GM21367 (cell line): Measurements from ENCODE around the gene DNAL4.
"Not testable (repeated sequence)": the region's sequence is repeated elsewhere in the genome, so short reads cannot be mapped to it uniquely, and the experiment has no call there.

Experiments
- ATAC-seq: cut with Tn5 transposase; IDR thresholded peaks from one replicate; pipeline ENCODE4 v1.9.1; 2021; ENCODE audit not compliant: unreplicated experiment

DNAL4 gene

DNA sequence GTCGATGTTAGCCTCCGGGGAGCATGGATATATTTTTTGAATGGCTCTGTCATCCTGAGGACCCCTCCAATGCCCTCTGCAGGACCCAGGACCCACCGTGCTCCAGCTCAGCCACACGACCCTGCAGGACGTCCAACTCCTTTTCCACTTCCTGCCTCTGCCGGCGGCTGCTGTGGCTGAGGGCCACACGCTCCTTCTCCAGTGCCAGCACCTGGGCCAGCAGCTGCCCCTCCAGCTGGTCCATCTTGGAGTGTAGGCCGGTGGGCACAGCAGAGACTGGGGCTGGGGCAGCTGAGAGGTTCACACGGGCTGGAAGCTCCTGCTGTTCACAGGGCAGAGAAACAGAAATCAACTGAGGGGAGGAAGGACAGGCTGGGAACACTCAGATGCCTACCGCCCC is 34.2 kb upstream of the DNAL4 start:
- no peak for ATAC-seq

DNA sequence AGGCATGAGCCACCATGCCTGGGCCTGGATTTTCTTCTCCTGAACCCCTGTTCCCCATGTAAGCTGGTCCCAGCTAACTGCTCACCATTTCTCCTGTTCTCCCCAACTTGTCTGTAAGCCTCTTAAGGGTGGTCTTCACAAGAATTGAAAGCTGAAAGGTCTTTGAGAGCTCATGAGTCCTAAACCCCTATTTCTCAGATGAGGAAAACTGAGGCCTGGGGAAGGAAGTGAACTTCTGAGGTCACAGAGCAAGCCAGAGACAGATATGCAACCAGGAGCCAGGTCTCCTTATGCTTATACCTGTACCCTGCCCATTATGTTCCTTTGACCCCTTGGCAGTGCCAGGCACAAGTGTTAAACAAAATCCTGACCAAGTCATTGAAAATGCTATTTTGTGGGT is 33.6 kb upstream of the DNAL4 start:
- ATAC-seq = no peak

DNA sequence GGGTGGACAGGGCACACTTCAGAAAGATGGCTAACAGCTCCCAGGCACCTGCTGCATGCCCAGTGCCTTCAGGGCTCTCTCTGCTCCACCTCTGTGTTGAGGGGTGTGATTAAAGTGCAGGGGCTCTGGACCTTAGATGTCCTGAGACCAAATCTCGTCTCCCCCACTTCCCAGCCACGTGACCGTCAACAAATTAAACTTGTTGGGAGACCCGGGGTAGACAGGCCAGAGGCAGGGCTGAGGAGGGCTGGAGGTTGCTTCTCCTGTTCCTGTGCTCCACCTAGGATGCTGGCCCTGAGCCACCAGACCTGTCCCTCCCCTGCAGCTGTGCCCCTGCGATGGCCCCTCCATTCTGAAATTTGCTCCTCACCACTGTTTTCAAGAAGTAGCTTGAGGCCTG is 32.9 kb upstream of the DNAL4 start:
- no peak for ATAC-seq

DNA sequence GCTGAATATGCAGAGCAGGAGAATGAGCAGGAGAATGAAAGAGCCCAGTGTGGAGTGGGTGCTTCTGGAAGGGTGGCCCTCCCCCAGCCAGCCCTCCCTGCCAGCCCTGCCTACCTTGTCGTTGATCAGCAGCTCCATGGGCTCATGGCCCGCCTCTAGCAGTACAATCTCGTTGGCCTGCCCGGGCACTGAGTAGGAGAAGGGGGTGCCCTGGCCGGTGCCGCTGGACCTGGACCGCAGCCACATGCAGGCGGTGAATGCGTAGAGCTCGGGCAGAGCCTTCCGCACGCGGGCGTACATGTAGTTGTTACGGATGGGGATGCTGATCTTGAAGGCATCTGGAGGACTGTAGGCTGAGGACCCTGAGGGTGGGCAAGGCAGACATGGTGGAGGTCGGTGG is 32.4 kb upstream of the DNAL4 start:
- ATAC-seq = no peak

DNA sequence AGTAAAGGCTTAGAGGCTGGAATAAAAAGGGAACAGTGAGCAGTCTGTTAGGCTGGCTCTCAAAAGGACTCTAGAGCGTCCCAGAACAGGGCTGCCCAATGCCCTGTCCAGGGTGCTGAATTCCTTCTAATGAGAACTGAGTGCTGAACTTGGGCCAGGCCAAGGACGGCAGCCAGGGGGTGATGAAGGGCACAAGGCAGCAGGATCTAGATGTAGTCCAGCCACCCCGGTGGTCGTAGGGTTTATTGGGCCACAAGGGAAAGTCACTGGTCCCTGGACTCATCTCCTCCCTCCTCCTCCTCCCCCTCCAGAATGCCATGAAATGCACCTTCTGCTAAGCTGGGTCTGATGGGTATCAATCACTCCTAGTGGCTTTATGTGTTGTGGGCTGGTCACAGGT is 30.6 kb upstream of the DNAL4 start:
- ATAC-seq = no peak

DNA sequence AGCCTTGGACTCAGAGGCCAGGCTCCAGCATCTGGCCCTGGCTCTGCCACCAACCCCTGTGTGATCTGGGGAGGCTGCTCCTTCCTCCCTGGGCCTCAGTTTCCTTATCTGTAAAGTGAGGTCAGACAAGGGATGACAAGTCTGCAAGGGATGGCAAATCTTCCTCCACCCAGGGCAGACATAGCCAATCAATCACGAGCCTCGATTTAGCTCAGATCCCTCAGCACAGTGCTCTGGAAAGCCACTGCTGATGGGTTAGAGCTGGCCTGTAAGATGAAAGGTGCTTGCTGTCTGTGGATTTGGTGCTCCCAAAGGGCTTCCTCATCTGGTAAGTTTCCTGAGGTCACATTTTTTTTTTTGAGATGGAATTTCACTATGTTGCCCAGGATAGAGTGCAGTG is 29.7 kb upstream of the DNAL4 start:
- no peak for ATAC-seq

DNA sequence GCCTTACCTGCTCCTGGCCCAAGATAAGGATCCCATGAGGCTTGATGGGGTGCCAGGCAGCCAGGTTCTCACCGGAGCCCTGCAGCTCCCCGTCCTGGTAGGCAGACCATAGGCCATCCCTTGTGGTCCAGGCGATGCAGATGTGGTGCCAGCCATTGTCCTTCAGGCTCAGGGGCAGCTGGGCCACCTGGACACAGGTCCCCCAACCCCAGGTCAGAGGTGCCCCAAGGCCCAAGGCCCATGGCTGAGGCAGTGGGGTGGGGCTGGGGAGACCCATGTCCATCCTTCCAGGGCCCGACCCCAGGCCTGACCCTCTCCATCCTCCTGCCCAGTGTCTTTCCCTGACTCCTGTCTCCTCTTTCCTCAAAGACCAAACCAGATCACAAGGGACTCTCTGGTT is 29.1 kb upstream of the DNAL4 start:
- no peak for ATAC-seq

DNA sequence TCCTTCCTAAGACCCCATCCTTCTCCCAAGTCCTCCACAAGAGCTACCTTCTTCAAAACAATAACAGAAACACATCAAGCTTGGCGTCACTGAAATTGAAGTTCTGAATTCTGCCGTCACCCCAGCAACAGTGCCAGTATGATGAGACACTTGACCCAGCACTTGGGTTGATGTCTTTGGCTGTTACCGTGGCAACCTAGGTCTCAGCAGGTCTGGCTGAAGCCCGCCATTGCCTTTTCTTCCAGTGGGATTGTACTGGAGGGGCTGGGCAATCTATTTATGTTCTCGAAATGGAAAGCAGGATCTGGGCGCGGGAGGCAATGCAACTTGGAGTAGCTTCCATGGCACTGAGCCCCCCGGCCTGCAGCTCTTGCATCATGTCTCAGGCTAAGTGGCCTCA is 26.1 kb upstream of the DNAL4 start:
- ATAC-seq = no peak

DNA sequence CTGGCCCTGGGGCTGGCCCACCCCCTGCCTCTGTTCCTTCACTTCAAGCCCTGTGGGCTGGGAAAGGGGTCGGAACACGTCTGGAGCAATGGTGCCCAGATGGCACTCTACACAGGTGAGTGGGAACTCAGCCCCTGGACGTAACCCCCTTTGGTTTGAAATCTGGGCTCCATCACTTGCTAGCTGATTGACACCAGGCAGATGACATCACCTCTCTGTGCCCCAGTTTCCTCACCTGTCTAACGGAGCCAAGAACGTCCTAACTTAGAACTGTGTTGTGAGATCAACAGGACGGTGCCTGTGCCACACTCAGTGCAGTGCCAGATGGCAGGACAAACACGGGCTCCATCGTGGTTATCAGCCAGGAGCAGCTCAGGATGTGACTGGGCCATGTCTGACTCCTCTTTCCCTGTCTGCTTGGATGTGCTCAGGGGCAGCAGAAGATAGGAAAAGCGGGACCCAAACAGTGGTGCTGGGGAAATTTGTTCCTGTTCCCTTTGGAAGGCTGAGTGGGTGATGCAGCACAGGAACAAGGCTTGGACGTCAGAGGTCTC is 25.5 kb upstream of the DNAL4 start:
- no peak for ATAC-seq

DNA sequence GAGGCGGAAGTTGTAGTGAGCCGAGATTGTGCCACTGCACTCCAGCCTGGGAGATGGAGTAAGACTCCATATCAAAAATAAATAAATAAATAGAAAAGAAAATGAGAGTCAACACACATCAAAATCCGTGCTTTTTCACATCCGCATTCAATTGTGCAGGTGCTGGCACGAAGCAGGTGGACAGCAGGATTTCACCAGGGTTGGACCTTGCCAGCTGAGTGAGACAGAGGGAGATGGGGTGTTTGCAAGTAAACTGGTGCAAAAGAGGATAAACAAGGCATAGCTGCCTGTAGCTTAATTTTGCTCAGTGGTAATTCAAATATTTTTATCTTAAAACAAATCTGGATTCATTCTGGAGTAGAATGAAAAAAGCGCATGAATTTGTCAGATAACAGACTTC is 23.3 kb upstream of the DNAL4 start:
- ATAC-seq = no peak

DNA sequence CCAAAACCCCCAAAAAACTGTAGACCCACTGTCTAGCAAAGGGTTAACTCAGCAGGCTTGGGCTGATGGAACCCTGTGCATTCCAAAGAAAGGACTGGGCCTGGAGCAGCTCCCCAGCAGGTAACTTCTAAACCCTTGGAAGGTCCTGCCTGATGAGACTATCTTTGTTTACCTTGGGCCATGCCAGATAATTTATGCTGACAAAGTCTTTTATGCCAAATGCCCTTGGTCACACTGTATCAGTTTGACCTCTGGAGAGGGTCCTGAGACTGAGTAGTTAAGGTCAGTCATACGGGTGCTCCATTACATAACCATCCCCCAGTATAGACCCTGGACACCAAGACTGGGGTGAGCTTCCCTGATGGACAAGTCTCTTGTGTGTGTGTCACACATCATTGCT is 21.9 kb upstream of the DNAL4 start:
- no peak for ATAC-seq

DNA sequence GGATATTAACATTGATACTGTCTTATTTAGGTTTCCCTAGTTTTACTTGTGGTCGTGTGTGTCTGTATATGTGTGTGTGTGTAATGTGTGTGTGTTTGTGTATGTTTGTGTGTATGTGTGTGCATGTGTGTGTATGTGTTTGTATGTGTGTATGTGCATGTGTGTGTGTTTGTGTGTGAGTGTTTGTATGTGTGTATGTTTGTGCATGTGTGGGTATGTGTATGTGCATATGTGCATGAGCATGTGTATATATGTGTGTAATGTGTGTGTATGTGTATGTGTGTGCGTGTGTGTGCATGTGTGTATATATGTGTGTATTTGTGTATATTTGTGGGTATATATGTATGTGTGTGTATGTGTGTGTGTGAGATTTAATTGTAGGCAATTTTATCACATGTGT is 17.3 kb upstream of the DNAL4 start:
- ATAC-seq = no peak

DNA sequence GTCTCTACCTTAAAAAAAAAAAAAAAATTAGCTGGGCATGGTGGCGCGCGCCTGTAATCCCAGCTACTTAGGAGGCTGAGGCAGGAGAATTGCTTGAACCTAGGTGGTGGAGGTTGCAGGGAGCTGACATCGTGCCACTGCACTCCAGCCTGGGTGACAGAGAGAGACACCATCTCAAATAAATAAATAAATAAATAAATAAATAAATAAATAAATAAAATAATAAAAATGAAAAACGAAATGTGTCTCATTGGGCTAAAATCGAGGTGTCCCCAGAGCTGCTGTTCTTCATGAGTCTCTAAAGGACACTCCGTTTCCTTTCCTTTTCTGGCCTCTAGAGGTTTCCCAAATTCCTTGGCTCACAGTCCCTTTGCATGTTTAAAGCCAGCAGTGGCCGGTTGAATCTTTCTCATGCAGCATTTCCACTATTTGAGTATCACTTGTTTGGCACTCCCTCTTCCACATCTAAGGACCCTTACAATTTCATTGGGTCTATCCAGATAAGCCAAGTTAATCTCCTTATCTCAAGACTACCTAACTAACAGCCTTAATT is 11.2 kb upstream of the DNAL4 start:
- ATAC-seq = not testable (repeated sequence)

DNA sequence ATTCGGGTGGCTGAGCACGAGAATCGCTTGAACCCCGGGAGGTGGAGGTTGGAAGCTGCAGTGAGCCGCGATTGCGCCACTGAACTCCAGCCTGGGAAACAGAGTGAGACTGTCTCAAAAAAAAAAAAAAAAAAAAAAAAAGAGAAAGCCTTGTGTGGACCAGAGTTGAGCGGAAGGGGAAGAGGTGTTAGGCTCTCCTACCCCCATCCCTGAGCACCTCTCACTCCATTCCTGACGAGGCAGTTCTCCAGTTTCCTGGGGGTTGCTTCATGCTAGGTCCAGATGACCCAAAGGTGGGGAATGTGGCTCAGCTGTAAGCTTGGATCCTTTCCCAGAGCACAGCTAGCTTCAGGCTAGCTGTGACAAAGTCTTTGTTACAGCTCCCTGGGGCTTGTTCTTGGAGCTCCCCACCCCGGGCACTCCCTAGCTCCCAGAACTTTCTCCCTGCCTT is 8.8 kb upstream of the DNAL4 start:
- ATAC-seq = no peak

DNA sequence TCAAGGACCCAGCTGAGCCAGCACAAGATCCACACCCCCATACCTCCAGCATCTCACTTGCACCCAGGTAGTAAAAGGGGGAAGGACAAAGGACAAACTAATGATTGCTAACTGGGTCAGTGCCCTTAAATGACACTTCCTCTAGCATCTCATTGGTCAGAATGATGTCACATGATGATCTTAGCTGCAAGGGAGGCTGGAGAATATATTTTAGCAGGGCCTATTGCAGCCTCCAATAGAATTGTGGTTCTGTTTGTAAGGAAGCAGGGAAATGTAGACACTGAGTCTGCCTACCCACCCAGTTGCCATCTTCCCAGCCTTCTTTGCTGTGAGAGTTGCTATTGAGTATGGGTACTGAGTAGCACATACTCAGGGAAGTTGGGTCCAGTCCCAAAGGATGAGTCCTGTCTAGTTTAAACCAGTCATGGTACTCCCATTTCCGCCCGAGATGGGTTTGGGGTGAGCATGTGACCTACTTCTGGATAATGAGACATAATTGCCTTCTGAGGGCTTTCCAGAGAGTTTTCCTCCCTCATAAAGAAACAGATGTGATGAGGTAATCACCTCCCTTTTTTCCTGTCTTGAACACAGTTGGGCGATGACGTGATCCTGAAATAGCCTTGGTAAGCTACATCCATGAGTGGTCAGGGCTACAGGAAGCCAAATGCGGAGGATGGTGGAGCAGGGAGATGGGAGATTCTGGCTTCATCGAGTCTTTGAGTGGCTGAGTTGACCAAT is 5.5 kb upstream of the DNAL4 start:
- ATAC-seq = no peak

DNA sequence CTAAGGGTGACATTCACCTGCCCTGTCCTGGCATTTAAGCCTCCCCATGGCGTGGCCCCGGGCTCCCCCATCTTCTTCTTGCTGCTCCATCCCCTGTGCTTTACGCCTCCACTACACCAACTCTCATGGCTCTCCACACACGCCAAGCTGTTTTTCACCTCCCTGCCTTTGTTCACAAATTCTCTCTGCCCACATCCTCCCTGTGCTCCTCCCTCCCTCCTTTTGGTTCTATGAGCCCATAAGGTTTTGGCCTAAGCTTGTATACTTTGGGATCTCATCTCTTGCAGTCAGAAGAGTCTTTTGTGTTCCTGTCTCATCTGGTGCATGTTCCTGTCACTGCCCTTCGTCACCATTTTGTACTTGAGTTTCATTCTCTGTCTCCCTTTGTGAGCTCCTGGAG is 4.6 kb upstream of the DNAL4 start:
- no peak for ATAC-seq

DNA sequence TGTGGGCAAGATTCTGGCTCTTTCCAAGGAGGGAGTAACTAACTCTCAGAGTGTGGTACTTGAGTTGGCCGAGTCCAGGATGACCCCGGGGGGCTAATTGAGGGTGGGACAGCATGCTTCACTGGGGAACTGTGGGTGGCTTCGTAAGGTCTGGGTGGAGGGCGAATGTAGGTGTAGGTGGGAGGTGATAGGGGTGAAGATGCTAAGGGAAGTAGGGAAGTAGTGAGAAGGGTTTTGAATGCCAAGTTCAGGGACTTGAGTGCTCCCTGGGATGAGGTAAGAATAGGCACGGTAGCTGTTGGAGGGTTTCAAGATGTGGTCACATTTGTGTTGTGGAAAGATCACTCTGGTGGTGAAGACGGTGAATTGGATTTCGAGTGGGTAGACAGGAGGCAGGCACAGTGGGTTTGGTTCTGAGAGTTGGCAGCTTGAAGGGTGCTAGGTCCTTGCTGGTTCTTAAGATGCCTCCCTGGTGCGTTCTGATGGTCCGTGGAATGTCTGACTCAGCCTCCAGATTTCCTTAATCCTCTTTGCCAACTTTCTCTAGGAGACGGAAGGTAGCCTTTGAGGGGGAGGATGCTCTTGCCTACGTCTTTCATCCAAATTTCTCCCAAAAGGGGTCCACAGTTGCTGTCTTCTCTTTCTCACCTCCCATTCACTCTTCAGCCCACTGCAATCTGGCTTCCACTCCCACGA is 2.5 kb upstream of the DNAL4 start:
- no peak for ATAC-seq

DNA sequence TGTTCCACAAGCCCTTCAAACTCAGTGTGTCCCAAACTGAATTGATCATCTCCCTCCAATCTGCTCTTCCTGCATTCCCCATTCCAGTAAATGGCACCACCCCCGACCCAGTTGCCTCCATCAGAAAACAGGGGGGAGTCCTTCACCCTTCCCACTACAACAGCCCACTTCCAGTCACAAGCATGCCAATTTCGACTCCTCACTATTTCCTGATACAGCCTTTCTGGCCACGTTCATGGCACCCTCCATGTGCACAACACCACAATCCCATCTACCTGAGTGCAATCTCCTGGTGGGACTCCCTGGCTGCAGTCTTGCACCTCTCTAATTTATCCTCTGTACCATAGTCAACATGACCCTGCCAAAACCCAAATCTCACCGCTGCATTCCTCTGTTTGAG is 1.6 kb upstream of the DNAL4 start:
- ATAC-seq = no peak

DNA sequence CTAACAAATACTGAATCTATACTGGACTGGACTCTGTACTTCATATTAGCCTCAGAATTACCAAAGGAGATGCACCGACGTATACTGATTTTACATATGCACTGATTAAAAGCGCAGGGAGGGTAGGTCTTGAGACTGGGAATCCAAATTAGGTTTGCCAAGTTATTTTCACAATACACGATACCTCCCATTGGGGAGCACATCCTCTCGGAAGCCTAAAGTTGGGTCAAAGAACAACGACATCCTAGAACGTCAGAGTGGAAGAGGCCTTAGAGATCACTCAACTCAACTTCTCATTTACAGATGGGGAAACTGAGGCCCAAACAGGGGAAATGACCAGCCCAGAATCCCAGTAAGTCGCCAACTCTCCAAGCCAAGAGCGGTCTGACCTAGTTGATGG is 626 bp downstream of the DNAL4 start:
- no peak for ATAC-seq

DNA sequence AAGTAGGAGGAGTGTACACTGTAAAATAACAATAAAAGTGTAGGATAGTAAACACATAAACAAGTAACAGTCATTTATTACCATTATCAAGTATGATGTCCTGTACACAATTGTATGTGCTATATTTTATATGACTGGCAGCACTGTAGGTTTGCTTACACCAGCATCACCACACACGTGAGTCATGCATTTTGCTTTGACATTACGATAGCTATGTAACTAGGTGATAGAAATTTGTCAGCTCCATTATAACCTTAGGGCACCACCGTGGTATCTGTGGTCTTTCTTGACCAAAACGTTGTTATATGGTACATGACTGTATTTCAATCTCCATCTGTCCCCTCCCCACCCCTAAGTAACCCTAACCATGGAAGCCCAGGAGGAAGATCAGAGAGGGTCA is 1.1 kb downstream of the DNAL4 start:
- no peak for ATAC-seq

DNA sequence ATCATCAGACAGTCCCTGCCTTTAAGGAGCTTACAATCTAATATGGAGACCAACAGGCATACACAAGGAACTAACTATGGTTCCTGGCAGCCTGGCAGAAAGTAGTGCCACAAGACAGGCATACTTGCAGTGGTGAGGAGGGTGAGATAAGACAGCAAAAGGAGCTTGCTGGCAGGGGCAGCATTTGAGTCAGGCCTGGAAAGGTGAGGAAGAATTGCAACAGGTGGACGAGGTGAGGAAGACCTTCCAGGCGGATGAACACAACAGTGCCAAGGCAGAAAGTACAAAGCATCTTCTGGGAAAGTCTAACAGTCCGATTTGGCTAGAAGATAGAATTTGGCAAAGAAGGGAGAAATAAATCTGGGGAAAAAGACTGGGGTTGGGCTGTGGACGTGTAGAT is 4.3 kb downstream of the DNAL4 start:
- ATAC-seq = no peak

DNA sequence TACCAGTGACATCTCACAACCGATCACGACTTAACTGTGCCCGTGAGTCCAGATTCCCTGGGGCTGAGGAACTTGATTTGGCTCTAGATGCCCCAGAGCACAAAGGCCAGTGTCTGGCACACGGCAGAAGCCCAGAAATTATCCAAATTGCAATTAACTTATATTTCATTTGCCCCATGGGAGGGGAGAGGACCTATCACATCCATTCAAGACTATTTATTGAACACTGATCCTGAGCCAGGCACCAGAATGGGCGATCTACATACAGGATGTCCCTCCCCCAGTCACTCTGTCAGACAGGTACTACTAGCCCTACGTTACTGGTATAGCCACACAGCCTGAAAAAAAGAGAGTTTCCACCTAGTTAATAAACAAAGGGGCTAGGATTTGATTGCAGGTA is 5.1 kb downstream of the DNAL4 start:
- no peak for ATAC-seq
